OCI-LY1 (cell line): ENCODE measurements around the gene MOK.

Source experiments
- H2AFZ ChIP-seq: fragments of 200-600 bp; sonication (generic), shearing (Covaris generic); 2 replicates; pipeline ENCODE4 v1.6.0; 2014; ENCODE audit warnings: antibody characterized with exemption, mild to moderate bottlenecking, low read length
- H3F3A ChIP-seq: fragments of 200-600 bp; sonication (generic), shearing (Covaris generic); 2 replicates; pipeline ENCODE4 v1.6.0; 2014; ENCODE audit warnings: mild to moderate bottlenecking, antibody characterized with exemption, low read length, moderate library complexity; ENCODE audit not compliant: insufficient read depth
- H3K27ac ChIP-seq: fragments of 200-600 bp; sonication (generic); 2 replicates; pipeline ENCODE4 v1.5.1; 2014; ENCODE audit warnings: low read length, mixed run types, mild to moderate bottlenecking, low read depth; ENCODE audit not compliant: poor library complexity, severe bottlenecking
- H3K27me3 ChIP-seq: fragments of 200-600 bp; sonication (generic); 2 replicates; pipeline ENCODE4 v1.6.0; 2014; ENCODE audit warnings: antibody characterized with exemption, mild to moderate bottlenecking, low read length, moderate library complexity; ENCODE audit not compliant: insufficient read depth
- H3K36me3 ChIP-seq: fragments of 200-600 bp; sonication (generic); 2 replicates; pipeline ENCODE4 v1.6.1; 2014; ENCODE audit warnings: mild to moderate bottlenecking, antibody characterized with exemption, low read length, moderate library complexity, mixed read lengths; ENCODE audit not compliant: insufficient read depth
- H3K4me1 ChIP-seq: fragments of 200-600 bp; sonication (generic); 2 replicates; pipeline ENCODE4 v1.5.1; 2014; ENCODE audit warnings: mild to moderate bottlenecking, low read length, moderate library complexity; ENCODE audit not compliant: insufficient read depth, severe bottlenecking
- H3K4me2 ChIP-seq: fragments of 200-600 bp; sonication (generic), shearing (Covaris generic); 2 replicates; pipeline ENCODE4 v1.6.1; 2014; ENCODE audit warnings: low read length
- H3K4me3 ChIP-seq: fragments of 200-600 bp; sonication (generic); 2 replicates; pipeline ENCODE4 v1.5.1; 2014; ENCODE audit warnings: low read length, low read depth, mild to moderate bottlenecking, mixed read lengths; ENCODE audit not compliant: poor library complexity, severe bottlenecking
- H3K79me2 ChIP-seq: fragments of 200-600 bp; shearing (Covaris generic); 2 replicates; pipeline ENCODE4 v1.6.1; 2016; ENCODE audit warnings: mixed run types, low read length, mixed read lengths; ENCODE audit not compliant: insufficient read depth
- H3K9ac ChIP-seq: fragments of 200-600 bp; sonication (generic), shearing (Covaris generic); 2 replicates; pipeline ENCODE4 v1.6.1; 2014; ENCODE audit warnings: mild to moderate bottlenecking, low read length, mixed read lengths
- H3K9me2 ChIP-seq: fragments of 200-600 bp; sonication (generic), shearing (Covaris generic); 2 replicates; pipeline ENCODE4 v1.6.1; 2014; ENCODE audit warnings: low read depth, mild to moderate bottlenecking, low read length, mixed read lengths
- H3K9me3 ChIP-seq: fragments of 200-600 bp; shearing (Covaris generic); 2 replicates; pipeline ENCODE4 v1.6.1; 2014; ENCODE audit warnings: low read length, mixed read lengths
- H4K20me1 ChIP-seq: fragments of 200-600 bp; sonication (generic), shearing (Covaris generic); 2 replicates; pipeline ENCODE4 v1.6.0; 2016; ENCODE audit warnings: mild to moderate bottlenecking, low read length; ENCODE audit not compliant: insufficient read depth
- CTCF ChIP-seq: fragments of 200-600 bp; sonication (generic), shearing (Covaris generic); IDR thresholded peaks from 2 replicates; pipeline ENCODE4 v1.5.1; 2017; ENCODE audit warnings: mild to moderate bottlenecking, antibody characterized with exemption, low read length, moderate library complexity, mixed read lengths
- EZH2 ChIP-seq: fragments of 200-600 bp; sonication (generic), shearing (Covaris generic); IDR thresholded peaks from 2 replicates; pipeline ENCODE4 v1.8.0; 2017; ENCODE audit warnings: borderline replicate concordance, mixed run types, mild to moderate bottlenecking, antibody characterized with exemption, low read length, moderate library complexity, mixed read lengths

MOK gene

GRCh38 chr14:102323102-102323501 is 18.1 kb upstream of the MOK start:
- H3K4me3 ChIP-seq: no peak overlapping the region
- H3K79me2 ChIP-seq: no peaks in the 10 kb centered on the region
- H3K27ac ChIP-seq: no peak overlapping the region
- H3F3A ChIP-seq: no peaks in the 10 kb centered on the region
- no peaks in the 10 kb centered on the region for H3K27me3 ChIP-seq
- H4K20me1 ChIP-seq: no peaks in the 10 kb centered on the region
- H3K9ac ChIP-seq: no peak overlapping the region
- H3K9me3 ChIP-seq: no peaks in the 10 kb centered on the region
- H3K4me2 ChIP-seq: no peak overlapping the region
- no peak overlapping the region for H2AFZ ChIP-seq
- no peak for TF ChIP-seq EZH2
- TF ChIP-seq CTCF: peak; percentile 57
- H3K36me3 ChIP-seq: no peaks in the 10 kb centered on the region
- no peaks in the 10 kb centered on the region for H3K9me2 ChIP-seq
- H3K4me1 ChIP-seq: peaks cover 21% of the 10 kb centered on the region

- H3K4me3 ChIP-seq: no peak overlapping the region
- no peaks in the 10 kb centered on the region for H3K9me2 ChIP-seq
- H3K4me2 ChIP-seq: no peak overlapping the region
- H3F3A ChIP-seq: no peaks in the 10 kb centered on the region
- no peak overlapping the region for H3K27ac ChIP-seq
- H4K20me1 ChIP-seq: no peaks in the 10 kb centered on the region
- no peak overlapping the region for H2AFZ ChIP-seq
- TF ChIP-seq CTCF: no peak
- TF ChIP-seq EZH2: no peak
- H3K9me3 ChIP-seq: no peaks in the 10 kb centered on the region
- H3K36me3 ChIP-seq: no peaks in the 10 kb centered on the region
- peaks cover 31% of the 10 kb centered on the region for H3K4me1 ChIP-seq
- no peaks in the 10 kb centered on the region for H3K79me2 ChIP-seq
- no peaks in the 10 kb centered on the region for H3K27me3 ChIP-seq
- no peak overlapping the region for H3K9ac ChIP-seq
Observed at GRCh38 chr14:102321456-102322422, 16.8 kb upstream of the MOK start.

- H3K9me2 ChIP-seq: no peaks in the 10 kb centered on the region
- H4K20me1 ChIP-seq: no peaks in the 10 kb centered on the region
- no peaks in the 10 kb centered on the region for H3K79me2 ChIP-seq
- TF ChIP-seq CTCF: no peak
- no peak for TF ChIP-seq EZH2
- H3K9ac ChIP-seq: peak overlapping the region; percentile 64
- no peaks in the 10 kb centered on the region for H3K9me3 ChIP-seq
- peak overlapping the region; percentile 70 for H3K4me3 ChIP-seq
- H3K27me3 ChIP-seq: no peaks in the 10 kb centered on the region
- H2AFZ ChIP-seq: no peak overlapping the region
- peak overlapping the region; percentile 48 for H3K27ac ChIP-seq
- peak overlapping the region; percentile 70 for H3K4me2 ChIP-seq
- no peaks in the 10 kb centered on the region for H3K36me3 ChIP-seq
- peaks cover 39% of the 10 kb centered on the region for H3K4me1 ChIP-seq
- no peaks in the 10 kb centered on the region for H3F3A ChIP-seq
Observed at GRCh38 chr14:102320671-102321455, 15.9 kb upstream of the MOK start.
